Upper lobe of right lung (tissue), 1 donor: ENCODE results near the gene MOV10. TPM values are rescaled to one million over a fixed set of nuclear protein-coding genes. Genes with fewer than 3 reads are reported as not detected.

Experiments used
- ATAC-seq: fragments of 200-7000 bp; cut with Tn5 transposase; one replicate; pipeline ENCODE4 v1.9.1; 2020; ENCODE audit warnings: mild to moderate bottlenecking, moderate library complexity
- DNase-seq: peaks from one replicate; pipeline ENCODE4 v3.0.0-alpha.2; 2020
- H3K27ac ChIP-seq: fragments of 200-600 bp; one replicate; pipeline ENCODE4 v1.8.0; 2022
- H3K27me3 ChIP-seq: fragments of 200-600 bp; one replicate; pipeline ENCODE4 v1.8.0; 2022; ENCODE audit warnings: mild to moderate bottlenecking
- H3K36me3 ChIP-seq: fragments of 200-600 bp; one replicate; pipeline ENCODE4 v1.8.0; 2022
- H3K4me1 ChIP-seq: fragments of 200-600 bp; one replicate; pipeline ENCODE4 v1.8.0; 2022
- H3K4me3 ChIP-seq: fragments of 200-600 bp; one replicate; pipeline ENCODE4 v1.8.0; 2022; ENCODE audit warnings: mild to moderate bottlenecking
- H3K9me3 ChIP-seq: fragments of 200-600 bp; one replicate; pipeline ENCODE4 v1.8.0; 2022
- intact Hi-C: fragments of 100-400 bp; cut with DNase I; formaldehyde crosslinking; loops from one replicate; pipeline ENCODE4 v1.11.0; 2022
- total RNA-seq: library from RNA; stranded (reverse); fragmentation: NEBNext Ultra II Directional; extraction: Animal tissue kit (Norgen Biotek cat#: 25700); gene quantifications from one replicate; pipeline ENCODE4 v1.2.1, GENCODE V29; 2021
- TF ChIP-seq, protein P1 (sequence below): fragments of 200-600 bp; IDR thresholded peaks from one replicate; pipeline ENCODE4 v1.8.0; 2022; ENCODE audit warnings: antibody characterized with exemption
- donor health status: DM: no; HTN: yes; CAD: no; lungs with severe emphysema.

MOV10 gene
- total RNA-seq, 1 donor from 2014 or later, result 62.8 TPM

- intact Hi-C loops, result no loop called here
- DNase-seq (no peak), ATAC-seq (no peak)
- no peak overlapping the region for H3K27ac ChIP-seq
- no peak overlapping the region for H3K4me3 ChIP-seq
- TF ChIP-seq, protein P1, sequence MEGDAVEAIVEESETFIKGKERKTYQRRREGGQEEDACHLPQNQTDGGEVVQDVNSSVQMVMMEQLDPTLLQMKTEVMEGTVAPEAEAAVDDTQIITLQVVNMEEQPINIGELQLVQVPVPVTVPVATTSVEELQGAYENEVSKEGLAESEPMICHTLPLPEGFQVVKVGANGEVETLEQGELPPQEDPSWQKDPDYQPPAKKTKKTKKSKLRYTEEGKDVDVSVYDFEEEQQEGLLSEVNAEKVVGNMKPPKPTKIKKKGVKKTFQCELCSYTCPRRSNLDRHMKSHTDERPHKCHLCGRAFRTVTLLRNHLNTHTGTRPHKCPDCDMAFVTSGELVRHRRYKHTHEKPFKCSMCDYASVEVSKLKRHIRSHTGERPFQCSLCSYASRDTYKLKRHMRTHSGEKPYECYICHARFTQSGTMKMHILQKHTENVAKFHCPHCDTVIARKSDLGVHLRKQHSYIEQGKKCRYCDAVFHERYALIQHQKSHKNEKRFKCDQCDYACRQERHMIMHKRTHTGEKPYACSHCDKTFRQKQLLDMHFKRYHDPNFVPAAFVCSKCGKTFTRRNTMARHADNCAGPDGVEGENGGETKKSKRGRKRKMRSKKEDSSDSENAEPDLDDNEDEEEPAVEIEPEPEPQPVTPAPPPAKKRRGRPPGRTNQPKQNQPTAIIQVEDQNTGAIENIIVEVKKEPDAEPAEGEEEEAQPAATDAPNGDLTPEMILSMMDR, result no peak
- H3K36me3 ChIP-seq, result no peaks in the 10 kb centered on the region
- H3K4me1 ChIP-seq, result peaks cover 8% of the 10 kb centered on the region
- peaks cover 36% of the 10 kb centered on the region for H3K27me3 ChIP-seq
- no peaks in the 10 kb centered on the region for H3K9me3 ChIP-seq
Measured at GRCh38 chr1:112748396-112748795, 73.9 kb downstream of the MOV10 start.

Other genes with a start within 250 kb of the MOV10 start
- gene WNT2B, start 165.7 kb upstream of the MOV10 start, total RNA-seq, result 8.5 TPM
- gene ST7L, start 55.5 kb upstream of the MOV10 start, total RNA-seq, result 27.2 TPM
- gene CAPZA1, start 54.8 kb upstream of the MOV10 start, total RNA-seq, result 123 TPM
- gene RHOC, start 32.5 kb downstream of the MOV10 start, total RNA-seq, result 150 TPM
- 0.32 TPM for gene PPM1J, start 40.7 kb downstream of the MOV10 start, total RNA-seq